ENCODE data around the gene BRINP3.

BRINP3 gene

GRCh38 chr1:190175320-190175719 is 302.3 kb downstream of the BRINP3 start:
- Histone ChIP-seq H4K8ac (ENCODE audit: low read depth, low read length) (no peak overlapping the region), H3K9ac (ENCODE audit: low read length) (no peak overlapping the region), H2AK5ac (ENCODE audit: low read length) (no peak overlapping the region), H3K36me3 (ENCODE audit: control insufficient read depth in 1 of 2, insufficient read depth in 2 of 2, low read length in 2 of 2) (no peaks in the 10 kb centered on the region), H3K9me3 (ENCODE audit: insufficient read depth, low read depth, low read length) (no peaks in the 10 kb centered on the region), H4K91ac (ENCODE audit: low read depth, low read length) (no peak overlapping the region), H3K27ac (ENCODE audit: low read depth, low read length) (no peak overlapping the region), H2BK12ac (ENCODE audit: low read length) (no peak overlapping the region), H2AFZ (ENCODE audit: insufficient read depth, low read length, poor library complexity) (no peak overlapping the region), H3K4me2 (ENCODE audit: low read length) (no peak overlapping the region), H3K23ac (ENCODE audit: low read length) (no peak overlapping the region), H3K14ac (ENCODE audit: low read length) (no peak overlapping the region), H2BK120ac (ENCODE audit: insufficient read depth, low read length, poor library complexity) (no peak overlapping the region), H2BK5ac (ENCODE audit: low read depth, low read length, poor library complexity) (no peak overlapping the region), H4K12ac (ENCODE audit: low read depth, low read length) (no peak overlapping the region), H3K4me1 (ENCODE audit: control insufficient read depth in 1 of 2, insufficient read depth in 2 of 2, low read length in 2 of 2) (no peaks in the 10 kb centered on the region), H3K27me3 (ENCODE audit: insufficient read depth, low read length) (no peaks in the 10 kb centered on the region), H3K79me2 (ENCODE audit: control insufficient read depth, insufficient read depth, low read length, poor library complexity) (no peaks in the 10 kb centered on the region), H3K18ac (ENCODE audit: low read length) (no peak overlapping the region), H3K79me1 (ENCODE audit: low read length) (no peaks in the 10 kb centered on the region), H3K4me3 (ENCODE audit: low read depth, low read length) (no peak overlapping the region), H3K4ac (ENCODE audit: low read depth, low read length) (no peak overlapping the region)
- no CpG with 5 or more reads among the region's 3 CpGs for WGBS (ENCODE audit: extremely low coverage, insufficient coverage, insufficient read length)
- no peak for DNase-seq

- WGBS (ENCODE audit: extremely low coverage, insufficient coverage, insufficient read length): no CpG with 5 or more reads among the region's 8 CpGs
- no peaks in the 10 kb centered on the region for H3K36me3 ChIP-seq (ENCODE audit: control insufficient read depth in 1 of 2, insufficient read depth in 2 of 2, low read length in 2 of 2)
Measured at GRCh38 chr1:190172651-190173430, 304.8 kb downstream of the BRINP3 start.

GRCh38 chr1:190170321-190170720 is 307.3 kb downstream of the BRINP3 start:
- WGBS (ENCODE audit: extremely low coverage, insufficient coverage, insufficient read length): no CpG with 5 or more reads among the region's 3 CpGs
- no peaks in the 10 kb centered on the region for H3K27me3 ChIP-seq (ENCODE audit: insufficient read depth, low read length)
- no peak overlapping the region for H4K8ac ChIP-seq (ENCODE audit: low read depth, low read length)
- H3K4me1 ChIP-seq (ENCODE audit: control insufficient read depth in 1 of 2, insufficient read depth in 2 of 2, low read length in 2 of 2): no peaks in the 10 kb centered on the region
- H2BK12ac ChIP-seq (ENCODE audit: low read length): no peak overlapping the region
- DNase-seq: no peak
- no peak overlapping the region for H3K18ac ChIP-seq (ENCODE audit: low read length)
- no peak overlapping the region for H2AFZ ChIP-seq (ENCODE audit: insufficient read depth, low read length, poor library complexity)
- H3K9me3 ChIP-seq (ENCODE audit: insufficient read depth, low read depth, low read length): no peaks in the 10 kb centered on the region
- H3K4ac ChIP-seq (ENCODE audit: low read depth, low read length): no peak overlapping the region
- H2AK5ac ChIP-seq (ENCODE audit: low read length): no peak overlapping the region
- H3K4me2 ChIP-seq (ENCODE audit: low read length): no peak overlapping the region
- H3K79me1 ChIP-seq (ENCODE audit: low read length): no peaks in the 10 kb centered on the region
- H2BK120ac ChIP-seq (ENCODE audit: insufficient read depth, low read length, poor library complexity): no peak overlapping the region
- H3K23ac ChIP-seq (ENCODE audit: low read length): no peak overlapping the region
- no peak overlapping the region for H3K4me3 ChIP-seq (ENCODE audit: low read depth, low read length)
- H3K9ac ChIP-seq (ENCODE audit: low read length): no peak overlapping the region
- H3K14ac ChIP-seq (ENCODE audit: low read length): no peak overlapping the region
- H3K79me2 ChIP-seq (ENCODE audit: control insufficient read depth, insufficient read depth, low read length, poor library complexity): no peaks in the 10 kb centered on the region
- H4K12ac ChIP-seq (ENCODE audit: low read depth, low read length): no peak overlapping the region
- H4K91ac ChIP-seq (ENCODE audit: low read depth, low read length): no peak overlapping the region
- no peak overlapping the region for H3K27ac ChIP-seq (ENCODE audit: low read depth, low read length)
- H3K36me3 ChIP-seq (ENCODE audit: control insufficient read depth in 1 of 2, insufficient read depth in 2 of 2, low read length in 2 of 2): no peaks in the 10 kb centered on the region
- no peak overlapping the region for H2BK5ac ChIP-seq (ENCODE audit: low read depth, low read length, poor library complexity)

More at GRCh38 chr1:190172651-190173430, 304.8 kb downstream of the BRINP3 start:
- Histone ChIP-seq H2BK5ac (ENCODE audit: low read depth, low read length, poor library complexity) (no peak overlapping the region), H3K18ac (ENCODE audit: low read length) (no peak overlapping the region), H3K4me1 (ENCODE audit: control insufficient read depth in 1 of 2, insufficient read depth in 2 of 2, low read length in 2 of 2) (no peaks in the 10 kb centered on the region), H3K79me2 (ENCODE audit: control insufficient read depth, insufficient read depth, low read length, poor library complexity) (no peaks in the 10 kb centered on the region), H3K79me1 (ENCODE audit: low read length) (no peaks in the 10 kb centered on the region), H3K4me2 (ENCODE audit: low read length) (no peak overlapping the region), H3K27me3 (ENCODE audit: insufficient read depth, low read length) (no peaks in the 10 kb centered on the region), H3K4ac (ENCODE audit: low read depth, low read length) (no peak overlapping the region), H4K91ac (ENCODE audit: low read depth, low read length) (no peak overlapping the region), H3K23ac (ENCODE audit: low read length) (no peak overlapping the region), H3K14ac (ENCODE audit: low read length) (no peak overlapping the region), H3K27ac (ENCODE audit: low read depth, low read length) (no peak overlapping the region), H2BK12ac (ENCODE audit: low read length) (no peak overlapping the region), H3K4me3 (ENCODE audit: low read depth, low read length) (no peak overlapping the region), H2BK120ac (ENCODE audit: insufficient read depth, low read length, poor library complexity) (no peak overlapping the region), H4K8ac (ENCODE audit: low read depth, low read length) (no peak overlapping the region), H3K9me3 (ENCODE audit: insufficient read depth, low read depth, low read length) (no peaks in the 10 kb centered on the region), H2AK5ac (ENCODE audit: low read length) (no peak overlapping the region), H4K12ac (ENCODE audit: low read depth, low read length) (no peak overlapping the region), H2AFZ (ENCODE audit: insufficient read depth, low read length, poor library complexity) (no peak overlapping the region), H3K9ac (ENCODE audit: low read length) (no peak overlapping the region)
- no peak for DNase-seq

GRCh38 chr1:190169311-190170067 is 308.2 kb downstream of the BRINP3 start:
- H2AFZ ChIP-seq (ENCODE audit: insufficient read depth, low read length, poor library complexity): no peak overlapping the region
- H3K27me3 ChIP-seq (ENCODE audit: insufficient read depth, low read length): no peaks in the 10 kb centered on the region
- no peak overlapping the region for H3K4me2 ChIP-seq (ENCODE audit: low read length)
- no peak overlapping the region for H2BK120ac ChIP-seq (ENCODE audit: insufficient read depth, low read length, poor library complexity)
- no peak overlapping the region for H3K4me3 ChIP-seq (ENCODE audit: low read depth, low read length)
- no peak overlapping the region for H3K18ac ChIP-seq (ENCODE audit: low read length)
- H4K12ac ChIP-seq (ENCODE audit: low read depth, low read length): no peak overlapping the region
- no peak overlapping the region for H3K27ac ChIP-seq (ENCODE audit: low read depth, low read length)
- H2AK5ac ChIP-seq (ENCODE audit: low read length): no peak overlapping the region
- no peak overlapping the region for H2BK5ac ChIP-seq (ENCODE audit: low read depth, low read length, poor library complexity)
- no peaks in the 10 kb centered on the region for H3K79me2 ChIP-seq (ENCODE audit: control insufficient read depth, insufficient read depth, low read length, poor library complexity)
- H3K14ac ChIP-seq (ENCODE audit: low read length): no peak overlapping the region
- no peaks in the 10 kb centered on the region for H3K9me3 ChIP-seq (ENCODE audit: insufficient read depth, low read depth, low read length)
- no peaks in the 10 kb centered on the region for H3K79me1 ChIP-seq (ENCODE audit: low read length)
- no CpG with 5 or more reads among the region's 3 CpGs for WGBS (ENCODE audit: extremely low coverage, insufficient coverage, insufficient read length)
- H3K23ac ChIP-seq (ENCODE audit: low read length): no peak overlapping the region
- no peak overlapping the region for H4K91ac ChIP-seq (ENCODE audit: low read depth, low read length)
- DNase-seq: peak; percentile 42 to 89
- no peak overlapping the region for H2BK12ac ChIP-seq (ENCODE audit: low read length)
- H4K8ac ChIP-seq (ENCODE audit: low read depth, low read length): no peak overlapping the region
- no peak overlapping the region for H3K9ac ChIP-seq (ENCODE audit: low read length)
- H3K4me1 ChIP-seq (ENCODE audit: control insufficient read depth in 1 of 2, insufficient read depth in 2 of 2, low read length in 2 of 2): no peaks in the 10 kb centered on the region
- no peak overlapping the region for H3K4ac ChIP-seq (ENCODE audit: low read depth, low read length)
- H3K36me3 ChIP-seq (ENCODE audit: control insufficient read depth in 1 of 2, insufficient read depth in 2 of 2, low read length in 2 of 2): no peaks in the 10 kb centered on the region

Measured in trophoblast cell (in vitro differentiated cells and primary cell).